Peyer's patch (tissue), 4 donors: Measurements from ENCODE around the gene LYST. TPM values are rescaled to one million over a fixed set of nuclear protein-coding genes. Genes with fewer than 3 reads are reported as not detected.

Experiments
- DNase-seq, 3 donors: peaks; one replicate each; pipeline ENCODE4 v3.0.0-alpha.2; 2017 to 2019
- H3K27ac ChIP-seq, 4 donors: fragments of 200-600 bp; sonication (generic); one replicate each; pipeline ENCODE4 v1.5.1; 2016 to 2019
- H3K27me3 ChIP-seq, 2 donors: fragments of 200-600 bp; sonication (generic); one replicate each; pipeline ENCODE4 v1.5.1; 2019
- H3K36me3 ChIP-seq, 3 donors: fragments of 200-600 bp; sonication (generic); one replicate each; pipeline ENCODE4 v1.5.1; 2016 to 2019
- H3K4me1 ChIP-seq, 4 donors: fragments of 200-600 bp; sonication (generic); one replicate each; pipeline ENCODE4 v1.5.1; 2016 to 2019
- H3K4me3 ChIP-seq, 4 donors: fragments of 200-600 bp; sonication (generic); 1 replicate in 3 of 4; 2 replicates in 1 of 4; pipeline ENCODE4 v1.5.1; 2016 to 2019; ENCODE audit warnings: mild to moderate bottlenecking in 1 of 4
- H3K9me3 ChIP-seq, 4 donors: fragments of 200-600 bp; sonication (generic); one replicate each; pipeline ENCODE4 v1.5.1; 2016 to 2019; ENCODE audit warnings: mild to moderate bottlenecking in 1 of 4
- POLR2A ChIP-seq, 2 donors: fragments of 450-650 bp; IDR thresholded peaks; one replicate each; pipeline ENCODE4 v1.5.1; 2017; ENCODE audit warnings: antibody characterized with exemption in 2 of 2, mild to moderate bottlenecking in 2 of 2, moderate library complexity in 2 of 2
- total RNA-seq, 4 donors: library from RNA; depleted of rRNA; stranded (reverse); fragments of >200 nt; gene quantifications; one replicate each; pipeline ENCODE4 v1.1.0, GENCODE V29; 2016
- TF ChIP-seq, protein P1 (sequence below), 6 experiments: fragments of 450-650 bp in 4 of 6; fragments of 200-600 bp in 2 of 6; sonication (generic) in 1 of 6; IDR thresholded peaks; one replicate each; pipeline ENCODE4 v1.5.1; 2017 to 2019; ENCODE audit warnings: antibody characterized with exemption in 6 of 6, mild to moderate bottlenecking in 3 of 6, moderate library complexity in 1 of 6

LYST gene
- total RNA-seq, 4 donors from 2014 or later: 27.8 to 68.5 (median 35.5) TPM

DNA sequence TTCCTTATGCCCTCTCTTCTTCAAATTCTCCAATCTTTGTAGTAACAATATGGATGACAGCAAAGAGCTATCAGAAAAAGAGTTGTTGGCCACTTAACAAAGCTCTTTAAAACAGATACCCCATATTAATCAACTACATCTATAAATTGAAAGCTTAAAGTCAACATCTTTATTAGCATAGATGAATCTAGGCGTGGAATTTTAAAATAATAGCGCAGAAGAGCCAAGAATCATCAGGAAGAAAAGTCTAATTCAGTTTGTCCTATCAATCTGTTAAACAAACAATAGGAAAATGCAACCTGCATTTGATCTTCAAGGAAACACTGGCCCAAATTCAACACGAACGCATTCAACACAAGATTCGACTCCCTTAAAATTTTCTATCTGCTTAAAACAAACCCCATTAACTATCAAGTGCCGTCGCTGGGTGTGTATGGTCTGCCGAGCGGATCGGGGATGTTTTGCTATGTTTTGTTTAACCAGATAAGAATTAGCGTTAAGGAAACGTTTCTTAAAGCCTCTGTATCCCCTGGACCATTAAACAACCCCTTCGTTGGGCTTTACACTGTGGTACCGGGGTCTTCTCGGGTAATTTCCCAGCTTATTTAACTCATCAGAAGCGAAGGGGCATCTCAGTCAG lies 1.0 kb downstream of the LYST start:
- Histone ChIP-seq H3K4me3 (peak overlapping the region; percentile 58 to 99 (median 96)), H3K4me1 (peaks cover 0 to 26% (median 4%) of the 10 kb centered on the region in 4 donors), H3K27ac (peak overlapping the region; percentile 72 to 99 (median 96)), H3K27me3 (no peaks in the 10 kb centered on the region), H3K36me3 (no peaks in the 10 kb centered on the region), H3K9me3 (no peaks in the 10 kb centered on the region)
- TF ChIP-seq, protein P1, sequence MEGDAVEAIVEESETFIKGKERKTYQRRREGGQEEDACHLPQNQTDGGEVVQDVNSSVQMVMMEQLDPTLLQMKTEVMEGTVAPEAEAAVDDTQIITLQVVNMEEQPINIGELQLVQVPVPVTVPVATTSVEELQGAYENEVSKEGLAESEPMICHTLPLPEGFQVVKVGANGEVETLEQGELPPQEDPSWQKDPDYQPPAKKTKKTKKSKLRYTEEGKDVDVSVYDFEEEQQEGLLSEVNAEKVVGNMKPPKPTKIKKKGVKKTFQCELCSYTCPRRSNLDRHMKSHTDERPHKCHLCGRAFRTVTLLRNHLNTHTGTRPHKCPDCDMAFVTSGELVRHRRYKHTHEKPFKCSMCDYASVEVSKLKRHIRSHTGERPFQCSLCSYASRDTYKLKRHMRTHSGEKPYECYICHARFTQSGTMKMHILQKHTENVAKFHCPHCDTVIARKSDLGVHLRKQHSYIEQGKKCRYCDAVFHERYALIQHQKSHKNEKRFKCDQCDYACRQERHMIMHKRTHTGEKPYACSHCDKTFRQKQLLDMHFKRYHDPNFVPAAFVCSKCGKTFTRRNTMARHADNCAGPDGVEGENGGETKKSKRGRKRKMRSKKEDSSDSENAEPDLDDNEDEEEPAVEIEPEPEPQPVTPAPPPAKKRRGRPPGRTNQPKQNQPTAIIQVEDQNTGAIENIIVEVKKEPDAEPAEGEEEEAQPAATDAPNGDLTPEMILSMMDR (IDR thresholded peaks at IDR 0.05): no peak
- TF ChIP-seq POLR2A (IDR thresholded peaks at IDR 0.05): no peak
- no peak for DNase-seq

DNA sequence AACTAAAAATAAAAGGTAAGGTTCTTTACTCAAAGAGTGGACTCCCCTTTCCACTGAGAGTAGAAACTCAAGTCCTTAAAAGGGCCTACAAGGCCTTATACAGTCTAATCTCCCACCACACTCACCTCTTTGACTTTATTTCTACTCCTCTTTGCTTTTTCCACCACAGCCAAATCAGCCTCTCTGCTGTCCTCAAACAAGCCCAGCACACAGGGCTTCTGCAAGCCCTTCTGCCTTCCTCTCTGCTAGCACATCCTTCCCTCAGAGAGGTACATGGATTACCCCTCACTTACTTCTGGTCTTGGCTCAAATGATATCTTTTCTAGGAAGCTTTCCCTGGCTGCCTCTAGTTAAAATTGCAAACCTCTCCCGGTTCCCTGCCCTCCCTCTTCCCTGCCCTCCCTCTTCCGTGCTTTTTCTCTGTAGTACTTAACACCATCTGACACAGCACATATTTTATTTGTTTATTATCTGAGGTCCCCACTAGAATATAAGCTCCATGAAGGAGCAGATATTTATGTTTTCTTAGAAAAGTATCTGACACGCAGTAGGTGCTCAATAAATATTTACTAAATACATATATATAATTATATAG lies 1.7 kb downstream of the LYST start:
- Histone ChIP-seq H3K4me3 (peak overlapping the region; percentile 58 to 99 (median 96)), H3K27me3 (no peaks in the 10 kb centered on the region)

DNA sequence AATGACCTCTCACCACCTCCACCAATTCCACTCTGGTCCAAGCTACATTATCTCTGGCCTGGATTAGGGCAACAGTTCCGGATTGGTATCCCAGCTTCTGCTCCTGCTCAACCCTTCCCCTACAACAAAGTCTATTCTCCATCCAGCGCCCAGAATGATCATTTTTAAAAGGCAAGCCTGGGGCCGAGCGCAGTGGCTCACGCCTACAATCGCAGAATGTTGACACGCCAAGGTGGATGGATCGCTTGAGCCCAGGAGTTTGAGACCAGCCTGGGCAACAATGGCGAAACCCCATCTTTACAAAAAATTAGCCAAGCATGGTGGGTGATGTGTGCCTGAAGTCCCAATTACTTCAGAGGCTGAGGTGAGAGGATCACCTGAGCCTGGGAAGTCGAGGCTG lies 2.2 kb downstream of the LYST start:
- no peak overlapping the region for H3K4me3 ChIP-seq
- no peak for TF ChIP-seq POLR2A (IDR thresholded peaks at IDR 0.05)
- TF ChIP-seq, protein P1 (IDR thresholded peaks at IDR 0.05): no peak
- peaks cover 0 to 26% (median 4%) of the 10 kb centered on the region in 4 donors for H3K4me1 ChIP-seq
- H3K36me3 ChIP-seq: no peaks in the 10 kb centered on the region
- DNase-seq: no peak
- no peaks in the 10 kb centered on the region for H3K9me3 ChIP-seq
- H3K27ac ChIP-seq: peak overlapping the region in 2 of 4 donors; percentile 17 to 20
- H3K27me3 ChIP-seq: no peaks in the 10 kb centered on the region

More for the DNA sequence above, 1.7 kb downstream of the LYST start:
- Histone ChIP-seq H3K27ac (peak overlapping the region in 3 of 4 donors; percentile 17 to 44 (median 20)), H3K9me3 (no peaks in the 10 kb centered on the region), H3K4me1 (peaks cover 0 to 26% (median 4%) of the 10 kb centered on the region in 4 donors), H3K36me3 (no peaks in the 10 kb centered on the region)
- TF ChIP-seq, protein P1 (IDR thresholded peaks at IDR 0.05): no peak
- TF ChIP-seq POLR2A (IDR thresholded peaks at IDR 0.05): no peak
- no peak for DNase-seq

DNA sequence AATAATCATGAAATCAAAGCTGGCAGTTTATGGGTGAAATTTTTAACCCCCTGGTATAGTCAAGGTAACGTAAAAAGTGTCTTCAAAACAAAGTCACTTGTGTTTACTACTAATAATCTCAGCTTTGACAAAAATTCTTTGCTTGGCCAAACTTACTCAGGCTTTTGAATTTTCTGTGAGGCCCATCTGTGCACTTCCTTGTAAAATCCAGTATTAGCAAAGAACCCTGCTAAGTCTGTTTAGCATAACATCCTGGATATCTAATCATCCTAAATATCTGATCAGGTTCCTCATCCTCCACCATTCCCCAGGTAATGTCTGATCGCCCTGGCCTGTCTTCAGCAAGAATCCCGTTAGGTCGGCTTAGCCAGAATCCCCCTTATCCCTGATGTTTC lies 3.0 kb downstream of the LYST start:
- H3K27ac ChIP-seq: no peak overlapping the region
- no peaks in the 10 kb centered on the region for H3K9me3 ChIP-seq
- no peaks in the 10 kb centered on the region for H3K27me3 ChIP-seq
- TF ChIP-seq, protein P1 (IDR thresholded peaks at IDR 0.05): no peak
- TF ChIP-seq POLR2A (IDR thresholded peaks at IDR 0.05): no peak
- peaks cover 0 to 26% (median 4%) of the 10 kb centered on the region in 4 donors for H3K4me1 ChIP-seq
- no peak for DNase-seq
- no peak overlapping the region for H3K4me3 ChIP-seq
- no peaks in the 10 kb centered on the region for H3K36me3 ChIP-seq

DNA sequence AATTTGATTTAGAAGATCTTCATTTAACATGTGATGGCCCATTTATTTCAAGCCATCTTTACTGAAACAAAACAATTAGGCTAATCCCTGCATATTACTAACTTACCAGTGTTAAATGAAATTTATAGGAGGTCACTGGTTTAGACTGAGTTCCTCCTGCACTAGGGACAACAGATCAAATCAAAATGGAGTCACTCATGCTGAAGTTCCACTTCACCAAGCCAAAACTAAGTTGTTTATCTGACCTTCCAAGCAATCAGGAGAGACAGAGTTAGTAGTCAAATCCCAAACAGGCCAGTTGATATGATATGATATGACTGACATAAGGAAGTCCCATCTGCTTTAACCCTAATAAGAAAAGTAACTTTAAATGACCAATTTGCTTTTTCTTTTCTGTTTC lies 4.8 kb downstream of the LYST start:
- no peak for DNase-seq
- no peaks in the 10 kb centered on the region for H3K9me3 ChIP-seq
- H3K4me3 ChIP-seq: no peak overlapping the region

More for the DNA sequence above, 4.8 kb downstream of the LYST start:
- no peak for TF ChIP-seq POLR2A (IDR thresholded peaks at IDR 0.05)
- TF ChIP-seq, protein P1 (IDR thresholded peaks at IDR 0.05): no peak
- Histone ChIP-seq H3K36me3 (no peaks in the 10 kb centered on the region), H3K27me3 (no peaks in the 10 kb centered on the region), H3K27ac (no peak overlapping the region), H3K4me1 (peaks cover 0 to 18% (median 0%) of the 10 kb centered on the region in 4 donors)
